ENCODE measurements around the gene PRDM5.

The PRDM5 gene

GRCh38 chr4:120716346-120716745, 206.2 kb downstream of the PRDM5 start:
- no peak for DNase-seq (ENCODE audit: low read depth in 2 of 2, low spot score in 1 of 2)

- no peak for DNase-seq (ENCODE audit: low read depth in 2 of 2, low spot score in 1 of 2)
Observed at GRCh38 chr4:120714417-120715010, 208.0 kb downstream of the PRDM5 start.

GRCh38 chr4:120709991-120710390, 212.5 kb downstream of the PRDM5 start:
- DNase-seq (ENCODE audit: low read depth in 2 of 2, low spot score in 1 of 2) = no peak

- DNase-seq (ENCODE audit: low read depth in 2 of 2, low spot score in 1 of 2) = no peak
Observed at GRCh38 chr4:120704538-120704937, 218.0 kb downstream of the PRDM5 start.

- no peak for DNase-seq (ENCODE audit: low read depth in 2 of 2, low spot score in 1 of 2)
Observed at GRCh38 chr4:120703908-120704307, 218.6 kb downstream of the PRDM5 start.

- no peak for DNase-seq (ENCODE audit: low read depth in 2 of 2, low spot score in 1 of 2)
Observed at GRCh38 chr4:120699354-120699753, 223.2 kb downstream of the PRDM5 start.

- no peak for DNase-seq (ENCODE audit: low read depth in 2 of 2, low spot score in 1 of 2)
Observed at GRCh38 chr4:120694973-120695372, 227.6 kb downstream of the PRDM5 start.

- DNase-seq (ENCODE audit: low read depth in 2 of 2, low spot score in 1 of 2) = no peak
Observed at GRCh38 chr4:120693816-120694215, 228.7 kb downstream of the PRDM5 start.

GRCh38 chr4:120692964-120693363, 229.6 kb downstream of the PRDM5 start:
- no peak for DNase-seq (ENCODE audit: low read depth in 2 of 2, low spot score in 1 of 2)

- DNase-seq (ENCODE audit: low read depth in 2 of 2, low spot score in 1 of 2) = no peak
Observed at GRCh38 chr4:120691536-120691935, 231.0 kb downstream of the PRDM5 start.

- DNase-seq (ENCODE audit: low read depth in 2 of 2, low spot score in 1 of 2) = no peak
Observed at GRCh38 chr4:120691106-120691505, 231.4 kb downstream of the PRDM5 start.

GRCh38 chr4:120688791-120689190, 233.7 kb downstream of the PRDM5 start:
- no peak for DNase-seq (ENCODE audit: low read depth in 2 of 2, low spot score in 1 of 2)

- no peak for DNase-seq (ENCODE audit: low read depth in 2 of 2, low spot score in 1 of 2)
Observed at GRCh38 chr4:120685756-120686278, 236.7 kb downstream of the PRDM5 start.

GRCh38 chr4:120683897-120684540, 238.5 kb downstream of the PRDM5 start:
- DNase-seq (ENCODE audit: low read depth in 2 of 2, low spot score in 1 of 2) = no peak

GRCh38 chr4:120682981-120683380, 239.5 kb downstream of the PRDM5 start:
- no peak for DNase-seq (ENCODE audit: low read depth in 2 of 2, low spot score in 1 of 2)

GRCh38 chr4:120680647-120681228, 241.8 kb downstream of the PRDM5 start:
- DNase-seq (ENCODE audit: low read depth in 2 of 2, low spot score in 1 of 2) = no peak

- no peak for DNase-seq (ENCODE audit: low read depth in 2 of 2, low spot score in 1 of 2)
Observed at GRCh38 chr4:120673696-120674095, 248.8 kb downstream of the PRDM5 start.

- DNase-seq (ENCODE audit: low read depth in 2 of 2, low spot score in 1 of 2) = no peak
Observed at GRCh38 chr4:120672558-120673147, 249.9 kb downstream of the PRDM5 start.

- no peak for DNase-seq (ENCODE audit: low read depth in 2 of 2, low spot score in 1 of 2)
Observed at GRCh38 chr4:120672076-120672475, 250.4 kb downstream of the PRDM5 start.

GRCh38 chr4:120671538-120671937, 251.0 kb downstream of the PRDM5 start:
- no peak for DNase-seq (ENCODE audit: low read depth in 2 of 2, low spot score in 1 of 2)

GRCh38 chr4:120667102-120667501, 255.4 kb downstream of the PRDM5 start:
- DNase-seq (ENCODE audit: low read depth in 2 of 2, low spot score in 1 of 2) = no peak

- no peak for DNase-seq (ENCODE audit: low read depth in 2 of 2, low spot score in 1 of 2)
Observed at GRCh38 chr4:120664851-120665250, 257.7 kb downstream of the PRDM5 start.

Data from stimulated activated CD8-positive, alpha-beta memory T cell treated with anti-CD3 and anti-CD28 coated beads, Interleukin-4, amount 100 ng/mL, for 4 hours (primary cell).